ENCODE measurements around the gene CCNE1. TPM values are rescaled to one million over a fixed set of nuclear protein-coding genes. Genes with fewer than 3 reads are reported as not detected.
A peak's percentile ranks its signal among the peaks of the same experiment; 100 is the strongest.

Gene CCNE1
- 10 to 100 TPM; 30.3 to 33.9 TPM for total RNA-seq
- polyA plus RNA-seq, result 1.3 TPM

DNA sequence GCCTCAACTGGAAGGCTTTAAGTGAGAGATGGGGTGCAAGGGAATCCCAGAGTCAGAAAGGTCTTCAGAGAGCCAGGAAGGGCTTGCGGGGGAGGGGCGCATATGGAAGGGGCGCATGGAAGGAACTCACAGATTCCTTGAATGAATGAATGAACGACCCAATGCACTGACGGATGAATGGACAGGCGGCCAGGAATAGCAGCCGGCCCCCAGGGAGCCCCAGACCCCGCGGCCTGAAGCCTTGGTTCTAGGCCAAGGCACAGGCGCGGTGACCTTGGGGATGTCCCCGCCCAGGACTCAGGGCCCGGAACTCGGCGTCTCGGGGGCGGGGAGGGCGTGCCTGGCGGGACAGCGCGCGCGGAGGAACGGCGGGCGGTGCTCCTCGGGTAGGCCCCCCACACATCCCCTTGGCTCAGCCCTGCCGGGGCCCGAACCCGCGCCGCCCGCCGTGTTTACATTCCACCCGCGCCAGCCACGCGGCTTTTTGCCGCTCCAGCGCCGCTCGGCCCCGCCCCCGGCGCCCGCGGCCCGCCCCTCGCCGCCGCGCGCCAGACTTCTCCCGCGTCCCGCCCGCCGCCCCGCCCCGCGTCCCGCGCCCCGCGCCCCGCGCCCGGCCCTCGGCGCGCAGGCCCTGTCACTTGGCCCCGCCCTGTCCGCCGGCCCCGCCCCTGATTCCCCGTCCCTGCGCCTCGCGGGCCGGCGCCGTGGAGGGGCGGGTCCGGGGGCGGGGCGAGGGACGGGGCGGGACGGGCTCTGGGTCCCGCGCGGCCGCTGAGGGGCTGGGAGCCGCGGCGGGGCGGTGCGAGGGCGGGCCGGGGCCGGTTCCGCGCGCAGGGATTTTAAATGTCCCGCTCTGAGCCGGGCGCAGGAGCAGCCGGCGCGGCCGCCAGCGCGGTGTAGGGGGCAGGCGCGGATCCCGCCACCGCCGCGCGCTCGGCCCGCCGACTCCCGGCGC lies at the start of gene CCNE1:
TSS of gene CCNE1 (plus strand) at position 867 of the 955 bp plus-strand sequence. CDS start 565 bp downstream, outside the sequence.
- Mint-ChIP-seq H3K9me3 (no peaks in the 10 kb centered on the region), H3K27me3 (no peaks in the 10 kb centered on the region), H3K4me3 (peak within 1 kb of the TSS; percentile 87 to 97 (median 91)), H3K27ac (peak within 1 kb of the TSS; percentile 72 to 89 (median 84)), H3K36me3 (peaks cover 0 to 2% (median 0%) of the 10 kb centered on the region in 3 donors), H3K4me1 (peaks cover 7 to 16% (median 12%) of the 10 kb centered on the region in 3 donors)
- CTCF ChIA-PET, result no interaction called here
- DNase-seq, result peak; percentile 90 to 97 (median 93)
- H3K9me3 ChIP-seq (ENCODE audit: low read length), result no peaks in the 10 kb centered on the region
- H3K27ac ChIP-seq (ENCODE audit: low read depth, low read length), result peak within 1 kb of the TSS; percentile 80
- POLR2A ChIA-PET, result no interaction called here
- H3K4me3 ChIP-seq (ENCODE audit: low read length), result peak within 1 kb of the TSS; percentile 41
- no peaks in the 10 kb centered on the region for H3K27me3 ChIP-seq (ENCODE audit: insufficient read depth, low read length, poor library complexity, severe bottlenecking)
- H3K36me3 ChIP-seq (ENCODE audit: insufficient read depth, low read length), result no peaks in the 10 kb centered on the region
- no peaks in the 10 kb centered on the region for H3K4me1 ChIP-seq (ENCODE audit: insufficient read depth, low read length)

DNA sequence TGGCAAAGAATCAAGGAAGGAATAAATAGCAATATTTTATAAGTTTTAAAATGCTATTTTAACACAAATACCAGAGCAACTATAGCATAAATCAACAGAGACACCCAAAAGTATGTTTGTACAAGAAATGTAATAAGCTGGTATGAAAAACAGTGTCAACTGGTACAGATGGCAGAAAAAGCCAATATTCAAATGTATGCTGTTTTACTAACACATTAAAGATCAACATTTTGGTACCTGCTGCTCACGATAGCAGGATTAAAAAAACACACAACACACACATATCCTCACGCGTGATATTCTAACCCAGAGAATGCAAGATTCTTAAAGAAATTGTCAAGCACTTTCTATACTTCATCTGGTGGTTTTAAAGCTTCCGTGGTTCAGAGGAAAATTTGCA lies 48.6 kb upstream of the CCNE1 start:
- Histone ChIP-seq H3K4me1 (ENCODE audit: insufficient read depth, low read length) (no peaks in the 10 kb centered on the region), H3K27ac (ENCODE audit: low read depth, low read length) (no peak overlapping the region), H3K36me3 (ENCODE audit: insufficient read depth, low read length) (no peaks in the 10 kb centered on the region), H3K9me3 (ENCODE audit: low read length) (no peaks in the 10 kb centered on the region), H3K27me3 (ENCODE audit: insufficient read depth, low read length, poor library complexity, severe bottlenecking) (no peaks in the 10 kb centered on the region), H3K4me3 (ENCODE audit: low read length) (no peak overlapping the region)
- no peaks in the 10 kb centered on the region for H3K9me3 Mint-ChIP-seq
- POLR2A ChIA-PET, result no interaction called here
- H3K36me3 Mint-ChIP-seq, result no peaks in the 10 kb centered on the region
- H3K27me3 Mint-ChIP-seq, result peaks cover 4 to 11% of the 10 kb centered on the region in 2 donors
- peaks cover 0 to 2% (median 0%) of the 10 kb centered on the region in 3 donors for H3K4me1 Mint-ChIP-seq
- CTCF ChIA-PET, result interaction anchor here (0.8 to 7.7 kb wide), 2 partner anchors 82 to 109 kb away, joined by 3 to 112 read pairs; no protein-coding TSS in a partner anchor
- peak overlapping the region in 1 of 8 donors; percentile 15 for H3K27ac Mint-ChIP-seq
- DNase-seq, result no peak
- H3K4me3 Mint-ChIP-seq, result no peak overlapping the region

DNA sequence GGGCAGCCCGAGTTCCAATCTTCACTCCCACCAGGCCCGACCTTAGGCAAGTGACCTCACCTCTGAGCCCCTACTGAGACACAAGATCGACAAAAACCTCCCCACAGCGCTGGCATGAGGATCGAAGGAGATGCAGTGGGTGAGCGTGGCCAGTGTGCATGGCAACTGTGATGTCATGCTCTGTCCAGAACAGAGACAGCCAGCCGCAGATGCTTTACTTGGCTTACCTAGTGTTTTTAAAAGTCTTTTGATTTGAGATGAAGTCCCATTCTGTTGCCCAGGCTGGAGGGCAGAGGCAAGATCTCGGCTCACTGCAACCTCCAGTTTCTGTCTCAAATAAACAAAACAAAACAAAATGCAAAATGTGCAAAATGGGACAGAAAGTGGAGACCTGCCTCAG lies 47.4 kb upstream of the CCNE1 start:
- Histone ChIP-seq H3K4me3 (ENCODE audit: low read length) (no peak overlapping the region), H3K36me3 (ENCODE audit: insufficient read depth, low read length) (no peaks in the 10 kb centered on the region), H3K9me3 (ENCODE audit: low read length) (no peaks in the 10 kb centered on the region), H3K27ac (ENCODE audit: low read depth, low read length) (no peak overlapping the region), H3K4me1 (ENCODE audit: insufficient read depth, low read length) (no peaks in the 10 kb centered on the region), H3K27me3 (ENCODE audit: insufficient read depth, low read length, poor library complexity, severe bottlenecking) (no peaks in the 10 kb centered on the region)
- Mint-ChIP-seq H3K27me3 (peaks cover 4 to 11% of the 10 kb centered on the region in 2 donors), H3K27ac (peak overlapping the region in 1 of 8 donors; percentile 47), H3K4me3 (no peak overlapping the region), H3K4me1 (peaks cover 0 to 2% (median 0%) of the 10 kb centered on the region in 3 donors), H3K36me3 (no peaks in the 10 kb centered on the region), H3K9me3 (no peaks in the 10 kb centered on the region)
- ChIA-PET CTCF (interaction anchor here (0.8 kb wide), 1 partner anchor 107 kb away, joined by 3 read pairs; no protein-coding TSS in a partner anchor), POLR2A (no interaction called here)
- DNase-seq, result no peak

DNA sequence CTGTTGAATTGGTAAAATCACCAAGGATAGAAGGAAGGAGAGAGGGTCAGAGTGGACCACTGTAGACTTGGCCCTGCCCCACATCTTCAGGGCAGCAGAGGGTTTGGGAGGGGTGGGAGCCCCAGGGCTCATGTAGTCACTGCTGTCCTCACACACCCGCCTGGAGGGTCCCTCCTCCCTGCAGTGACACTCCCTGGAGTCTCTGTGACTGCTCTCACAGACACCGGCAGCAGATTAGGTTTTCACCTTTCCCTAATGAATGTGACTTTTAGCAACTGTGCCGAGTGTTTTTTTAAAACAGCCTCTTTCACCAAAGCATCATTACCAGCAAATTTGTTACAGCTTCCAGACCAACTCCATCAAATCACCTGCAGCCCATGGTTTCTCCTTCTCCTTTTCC lies 45.7 kb upstream of the CCNE1 start:
- Mint-ChIP-seq H3K36me3 (no peaks in the 10 kb centered on the region), H3K4me1 (no peaks in the 10 kb centered on the region), H3K4me3 (no peak overlapping the region), H3K27me3 (peaks cover 4 to 11% of the 10 kb centered on the region in 2 donors), H3K27ac (no peak overlapping the region), H3K9me3 (no peaks in the 10 kb centered on the region)
- no peaks in the 10 kb centered on the region for H3K4me1 ChIP-seq (ENCODE audit: insufficient read depth, low read length)
- no peaks in the 10 kb centered on the region for H3K27me3 ChIP-seq (ENCODE audit: insufficient read depth, low read length, poor library complexity, severe bottlenecking)
- H3K9me3 ChIP-seq (ENCODE audit: low read length), result no peaks in the 10 kb centered on the region
- H3K36me3 ChIP-seq (ENCODE audit: insufficient read depth, low read length), result no peaks in the 10 kb centered on the region
- H3K4me3 ChIP-seq (ENCODE audit: low read length), result no peak overlapping the region
- no peak for DNase-seq
- POLR2A ChIA-PET, result no interaction called here
- no peak overlapping the region for H3K27ac ChIP-seq (ENCODE audit: low read depth, low read length)
- CTCF ChIA-PET, result no interaction called here

DNA sequence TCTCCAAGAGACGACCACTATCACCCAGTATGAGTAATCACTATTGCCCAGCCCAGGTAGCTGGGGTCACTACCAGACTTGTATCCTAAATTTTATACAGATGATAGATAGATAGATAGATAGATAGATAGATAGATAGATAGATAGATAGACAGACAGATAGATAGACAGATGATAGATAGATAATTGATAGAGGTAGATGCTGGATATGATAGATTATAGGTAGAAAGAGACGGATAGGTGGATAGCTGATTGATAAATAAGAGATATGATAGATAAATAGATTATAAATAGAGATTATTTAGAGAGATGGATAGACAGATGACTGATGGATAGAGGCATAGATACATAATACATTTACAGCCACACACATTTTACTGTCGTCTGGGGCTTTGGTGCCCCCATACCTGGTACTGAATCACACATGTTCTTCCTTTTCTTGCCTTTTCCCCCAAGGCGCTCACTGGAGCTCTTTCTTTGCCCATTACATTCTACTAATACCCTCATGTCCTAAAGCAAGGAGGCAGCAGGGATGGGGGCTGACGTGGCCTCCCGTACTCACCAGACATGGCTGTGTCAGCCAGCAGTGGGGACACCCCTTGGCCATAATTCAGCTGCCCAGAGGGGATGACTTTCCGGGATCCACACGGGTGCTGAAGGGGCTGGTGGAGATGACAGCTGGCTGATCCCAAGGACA lies 44.6 kb upstream of the CCNE1 start:
- Mint-ChIP-seq H3K4me1 (peaks cover 0 to 6% (median 0%) of the 10 kb centered on the region in 3 donors), H3K4me3 (no peak overlapping the region), H3K9me3 (no peaks in the 10 kb centered on the region), H3K27me3 (peaks cover 2 to 14% of the 10 kb centered on the region in 2 donors), H3K36me3 (no peaks in the 10 kb centered on the region), H3K27ac (peak overlapping the region in 1 of 8 donors; percentile 66)
- Histone ChIP-seq H3K27me3 (ENCODE audit: insufficient read depth, low read length, poor library complexity, severe bottlenecking) (no peaks in the 10 kb centered on the region), H3K4me1 (ENCODE audit: insufficient read depth, low read length) (no peaks in the 10 kb centered on the region), H3K36me3 (ENCODE audit: insufficient read depth, low read length) (no peaks in the 10 kb centered on the region), H3K27ac (ENCODE audit: low read depth, low read length) (no peak overlapping the region), H3K9me3 (ENCODE audit: low read length) (no peaks in the 10 kb centered on the region), H3K4me3 (ENCODE audit: low read length) (no peak overlapping the region)
- POLR2A ChIA-PET, result no interaction called here
- DNase-seq, result no peak
- CTCF ChIA-PET, result interaction anchor here (1.8 kb wide), 1 partner anchor 37 kb away, joined by 5 read pairs; no protein-coding TSS in a partner anchor

DNA sequence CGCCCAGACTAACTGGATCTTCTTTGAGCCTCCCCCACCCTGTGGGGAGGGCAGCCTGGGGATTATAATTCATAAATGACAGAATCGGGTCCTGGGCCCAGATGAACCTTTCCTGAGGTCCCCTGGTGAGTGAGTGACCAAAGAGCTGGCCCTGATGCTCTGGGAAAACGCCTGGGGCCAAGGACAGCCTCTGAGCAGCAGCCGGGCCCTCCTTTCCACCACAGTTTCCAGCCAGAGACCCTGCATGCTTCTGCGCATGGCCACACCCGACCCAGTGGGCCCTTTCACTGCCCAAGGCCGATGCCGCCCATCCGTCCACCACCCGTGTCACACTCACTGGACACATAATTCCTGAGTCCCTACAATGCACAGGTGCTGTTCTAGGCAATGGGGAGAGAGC lies 43.6 kb upstream of the CCNE1 start:
- ChIA-PET CTCF (interaction anchor here (1.8 to 6.0 kb wide), 2 partner anchors 8 to 38 kb away, joined by 5 to 31 read pairs; no protein-coding TSS in a partner anchor), POLR2A (no interaction called here)
- Mint-ChIP-seq H3K36me3 (no peaks in the 10 kb centered on the region), H3K4me3 (no peak overlapping the region), H3K9me3 (no peaks in the 10 kb centered on the region), H3K27me3 (peaks cover 0 to 16% of the 10 kb centered on the region in 2 donors), H3K4me1 (peaks cover 0 to 6% (median 0%) of the 10 kb centered on the region in 3 donors), H3K27ac (no peak overlapping the region)
- Histone ChIP-seq H3K4me1 (ENCODE audit: insufficient read depth, low read length) (no peaks in the 10 kb centered on the region), H3K4me3 (ENCODE audit: low read length) (no peak overlapping the region), H3K36me3 (ENCODE audit: insufficient read depth, low read length) (no peaks in the 10 kb centered on the region), H3K27ac (ENCODE audit: low read depth, low read length) (no peak overlapping the region), H3K27me3 (ENCODE audit: insufficient read depth, low read length, poor library complexity, severe bottlenecking) (no peaks in the 10 kb centered on the region), H3K9me3 (ENCODE audit: low read length) (no peaks in the 10 kb centered on the region)
- DNase-seq, result no peak

DNA sequence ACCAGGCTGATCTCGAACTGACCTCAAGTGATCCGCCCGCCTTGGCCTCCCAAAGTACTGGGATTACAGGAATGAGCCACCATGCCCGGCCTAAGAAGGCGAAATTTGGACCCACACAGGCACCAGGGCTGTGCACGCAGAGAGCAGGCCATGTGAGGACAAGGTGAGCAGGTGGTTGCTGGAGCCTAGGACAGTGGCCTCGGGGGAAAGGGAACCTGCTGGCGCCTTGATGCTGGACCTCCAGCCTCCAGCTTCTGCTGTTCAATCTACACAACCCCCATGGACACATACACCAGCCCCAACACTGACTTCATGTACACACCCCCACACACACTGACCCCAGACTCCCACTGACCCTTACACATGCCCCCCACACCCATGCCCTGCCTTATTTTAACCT lies 41.8 kb upstream of the CCNE1 start:
- no peaks in the 10 kb centered on the region for H3K9me3 ChIP-seq (ENCODE audit: low read length)
- H3K4me3 ChIP-seq (ENCODE audit: low read length), result no peak overlapping the region
- Mint-ChIP-seq H3K27me3 (peaks cover 0 to 14% of the 10 kb centered on the region in 2 donors), H3K4me3 (no peak overlapping the region), H3K4me1 (peaks cover 0 to 6% (median 0%) of the 10 kb centered on the region in 3 donors), H3K9me3 (no peaks in the 10 kb centered on the region), H3K36me3 (no peaks in the 10 kb centered on the region), H3K27ac (peak overlapping the region in 1 of 8 donors; percentile 63)
- POLR2A ChIA-PET, result no interaction called here
- H3K36me3 ChIP-seq (ENCODE audit: insufficient read depth, low read length), result no peaks in the 10 kb centered on the region
- H3K27me3 ChIP-seq (ENCODE audit: insufficient read depth, low read length, poor library complexity, severe bottlenecking), result no peaks in the 10 kb centered on the region
- CTCF ChIA-PET, result interaction anchor here (2.1 to 6.0 kb wide), 2 partner anchors 10 to 103 kb away, joined by 11 to 31 read pairs; no protein-coding TSS in a partner anchor
- DNase-seq, result no peak
- H3K4me1 ChIP-seq (ENCODE audit: insufficient read depth, low read length), result no peaks in the 10 kb centered on the region
- H3K27ac ChIP-seq (ENCODE audit: low read depth, low read length), result no peak overlapping the region

Measured in CD8-positive, alpha-beta memory T cell (primary cell).